Activated T-cell treated with anti-CD3 and anti-CD28 coated beads, Interleukin-2, amount 50 U/mL, for 4 hours (primary cell): ENCODE data around the gene CNTNAP5. TPM values are rescaled to one million over a fixed set of nuclear protein-coding genes. Genes with fewer than 3 reads are reported as not detected.

Experiments used
- ATAC-seq, 2 donors: fragments of 200-7000 bp; cut with Tn5 transposase; one replicate each; pipeline ENCODE4 v1.10.0; 2021
- DNase-seq: peaks from one replicate; pipeline ENCODE4 v3.0.0-alpha.2; 2020
- H3K27me3 Mint-ChIP-seq: one replicate; pipeline ENCODE4 v1.8.0; 2021; ENCODE audit warnings: low read depth, mixed read lengths
- H3K36me3 Mint-ChIP-seq: one replicate; pipeline ENCODE4 v1.8.0; 2022; ENCODE audit warnings: mixed read lengths; ENCODE audit not compliant: insufficient read depth
- H3K4me1 Mint-ChIP-seq: one replicate; pipeline ENCODE4 v1.8.0; 2021; ENCODE audit warnings: low read depth, mixed read lengths
- H3K4me3 Mint-ChIP-seq: one replicate; pipeline ENCODE4 v1.8.0; 2021; ENCODE audit warnings: mild to moderate bottlenecking, moderate library complexity, mixed read lengths
- H3K9me3 Mint-ChIP-seq: one replicate; pipeline ENCODE4 v1.8.0; 2021; ENCODE audit warnings: mixed read lengths
- total RNA-seq, 3 donors: library from RNA; stranded (reverse); gene quantifications; one replicate each; pipeline ENCODE4 v1.2.1, GENCODE V29; 2021

The CNTNAP5 gene
- total RNA-seq, 3 donors from 2014 or later, result not detected

DNA sequence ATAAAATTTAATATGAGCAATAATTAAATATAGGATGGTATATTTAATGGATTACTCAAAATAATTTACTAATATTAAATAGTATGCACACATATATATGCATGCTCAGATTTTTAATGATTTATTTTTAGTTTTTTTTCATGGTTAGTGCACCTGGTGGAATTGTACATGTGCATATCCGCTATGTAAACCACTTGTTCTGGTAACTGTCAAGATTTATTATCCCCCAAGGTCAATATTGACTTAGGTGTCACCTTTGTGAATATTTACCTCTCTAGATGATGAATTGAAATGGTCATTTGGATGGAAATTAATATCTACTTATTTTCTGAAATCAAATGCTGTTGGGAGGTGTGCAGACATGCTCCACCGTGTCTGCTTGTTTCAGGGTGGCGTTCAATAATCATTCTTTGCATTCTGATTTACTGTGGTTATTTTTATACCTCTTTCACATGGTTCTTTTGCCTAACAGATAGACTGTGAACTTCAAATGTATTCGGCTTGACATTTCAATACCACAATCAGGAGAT lies 14.7 kb downstream of the CNTNAP5 start:
- Mint-ChIP-seq H3K4me3 (no peak overlapping the region), H3K9me3 (peaks cover 9% of the 10 kb centered on the region), H3K27me3 (no peaks in the 10 kb centered on the region), H3K4me1 (no peaks in the 10 kb centered on the region), H3K36me3 (no peaks in the 10 kb centered on the region)
- no peak for ATAC-seq
- no peak for DNase-seq

DNA sequence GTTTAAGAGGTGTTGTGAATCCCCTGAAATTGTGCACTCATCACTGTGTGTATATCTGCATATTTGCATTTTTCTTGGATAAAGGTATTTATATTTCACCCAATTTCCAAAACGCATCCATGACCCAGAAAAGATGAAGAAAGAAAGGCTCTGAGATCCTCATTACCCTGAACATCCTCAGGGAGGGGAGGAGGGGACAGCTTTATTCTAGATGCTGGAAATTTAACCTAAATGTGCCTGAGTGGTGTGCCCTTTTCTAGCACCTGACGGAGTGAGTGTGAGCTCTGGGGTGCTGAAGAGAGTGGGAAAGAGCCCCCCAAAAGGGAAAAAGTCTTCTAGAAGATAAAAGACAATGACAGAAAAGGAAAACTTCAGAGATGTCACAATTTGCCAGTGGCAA lies 20.8 kb downstream of the CNTNAP5 start:
- DNase-seq (no peak), ATAC-seq (no peak)
- Mint-ChIP-seq H3K27me3 (no peaks in the 10 kb centered on the region), H3K4me3 (no peak overlapping the region), H3K4me1 (no peaks in the 10 kb centered on the region), H3K36me3 (no peaks in the 10 kb centered on the region), H3K9me3 (peaks cover 3% of the 10 kb centered on the region)

DNA sequence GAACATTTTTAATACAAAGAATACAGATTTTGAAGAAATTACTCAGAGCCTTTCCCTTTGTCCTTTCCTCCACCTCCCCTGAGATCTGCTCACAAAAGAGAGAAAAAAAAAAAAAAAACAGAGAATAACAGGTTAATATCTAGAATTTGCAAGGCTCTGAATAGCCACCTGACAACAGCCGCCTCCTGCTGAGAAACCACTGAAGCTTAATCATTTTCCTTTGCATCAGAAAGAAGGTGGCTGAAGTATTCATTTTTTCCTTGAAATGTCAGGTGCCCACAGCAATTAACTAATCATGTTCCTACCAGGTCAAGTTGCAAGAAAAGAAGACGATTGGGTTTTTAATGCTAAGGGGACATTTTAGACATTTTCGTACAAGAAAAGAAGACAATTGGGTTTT lies 21.2 kb downstream of the CNTNAP5 start:
- no peaks in the 10 kb centered on the region for H3K27me3 Mint-ChIP-seq
- DNase-seq (no peak), ATAC-seq (no peak)
- no peaks in the 10 kb centered on the region for H3K4me1 Mint-ChIP-seq
- no peak overlapping the region for H3K4me3 Mint-ChIP-seq
- peaks cover 3% of the 10 kb centered on the region for H3K9me3 Mint-ChIP-seq
- H3K36me3 Mint-ChIP-seq, result no peaks in the 10 kb centered on the region

DNA sequence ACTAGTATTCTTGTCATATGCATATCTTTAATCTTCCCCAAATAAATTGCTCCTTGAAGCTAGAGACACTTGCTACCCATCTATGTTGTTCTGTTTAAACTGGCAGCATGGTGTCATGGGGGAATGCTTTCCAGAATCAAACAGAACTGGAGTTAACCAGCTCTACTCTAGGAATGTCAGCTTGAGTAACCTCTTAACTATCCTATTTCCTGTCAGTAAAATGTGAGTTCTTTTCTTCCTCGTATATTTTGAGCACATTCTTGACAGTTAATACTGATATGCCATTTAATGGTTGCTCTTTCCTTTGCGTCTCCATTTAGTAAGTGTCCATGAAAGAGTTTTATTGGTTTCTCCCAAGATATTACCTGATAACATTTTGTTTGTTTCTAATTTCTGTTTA lies 23.0 kb downstream of the CNTNAP5 start:
- ATAC-seq (no peak), DNase-seq (no peak)
- no peaks in the 10 kb centered on the region for H3K36me3 Mint-ChIP-seq
- H3K9me3 Mint-ChIP-seq, result peaks cover 3% of the 10 kb centered on the region
- H3K27me3 Mint-ChIP-seq, result no peaks in the 10 kb centered on the region
- no peak overlapping the region for H3K4me3 Mint-ChIP-seq
- no peaks in the 10 kb centered on the region for H3K4me1 Mint-ChIP-seq

DNA sequence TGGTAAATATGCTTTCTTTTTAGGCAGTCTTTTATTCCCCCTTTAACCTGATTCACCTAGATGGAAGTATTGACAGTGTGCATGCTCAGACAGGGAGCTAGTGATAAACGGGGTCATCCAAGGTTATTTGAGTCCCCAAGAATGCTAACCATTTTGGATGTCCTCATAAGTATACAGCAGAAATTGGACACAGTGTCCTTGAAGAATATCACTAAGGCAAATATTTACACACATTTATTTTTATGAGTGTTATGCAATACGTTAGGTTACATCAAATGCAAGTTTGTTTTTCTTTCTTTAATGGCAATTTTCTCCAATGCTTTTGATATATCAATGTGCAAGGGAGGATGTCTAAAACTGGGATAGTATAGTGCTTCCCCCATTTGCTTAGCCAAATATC lies 23.6 kb downstream of the CNTNAP5 start:
- Mint-ChIP-seq H3K36me3 (no peaks in the 10 kb centered on the region), H3K27me3 (no peaks in the 10 kb centered on the region), H3K4me1 (no peaks in the 10 kb centered on the region), H3K9me3 (peaks cover 3% of the 10 kb centered on the region), H3K4me3 (no peak overlapping the region)
- ATAC-seq, result no peak
- DNase-seq, result no peak

DNA sequence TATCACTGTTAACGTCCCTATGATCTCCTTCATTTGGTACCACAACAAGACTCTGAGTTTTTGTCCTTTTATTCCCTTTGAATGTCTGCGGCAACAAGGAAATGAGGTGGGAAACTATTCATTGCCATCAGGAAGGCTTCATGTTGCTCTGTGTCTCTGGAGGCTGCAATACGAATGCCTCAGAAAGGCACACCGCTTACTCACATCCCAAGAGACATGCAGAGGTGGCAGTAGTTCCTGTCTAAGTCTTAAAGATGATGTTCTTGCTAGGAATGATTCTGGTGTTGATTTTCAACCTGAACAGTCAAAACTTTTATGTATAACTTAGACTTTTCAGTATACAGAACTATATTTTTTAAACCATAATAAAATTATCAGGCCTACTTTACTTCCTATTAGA lies 24.0 kb downstream of the CNTNAP5 start:
- ATAC-seq, result no peak
- DNase-seq, result no peak
- H3K4me3 Mint-ChIP-seq, result no peak overlapping the region
- no peaks in the 10 kb centered on the region for H3K36me3 Mint-ChIP-seq
- no peaks in the 10 kb centered on the region for H3K4me1 Mint-ChIP-seq
- H3K9me3 Mint-ChIP-seq, result no peaks in the 10 kb centered on the region
- no peaks in the 10 kb centered on the region for H3K27me3 Mint-ChIP-seq

DNA sequence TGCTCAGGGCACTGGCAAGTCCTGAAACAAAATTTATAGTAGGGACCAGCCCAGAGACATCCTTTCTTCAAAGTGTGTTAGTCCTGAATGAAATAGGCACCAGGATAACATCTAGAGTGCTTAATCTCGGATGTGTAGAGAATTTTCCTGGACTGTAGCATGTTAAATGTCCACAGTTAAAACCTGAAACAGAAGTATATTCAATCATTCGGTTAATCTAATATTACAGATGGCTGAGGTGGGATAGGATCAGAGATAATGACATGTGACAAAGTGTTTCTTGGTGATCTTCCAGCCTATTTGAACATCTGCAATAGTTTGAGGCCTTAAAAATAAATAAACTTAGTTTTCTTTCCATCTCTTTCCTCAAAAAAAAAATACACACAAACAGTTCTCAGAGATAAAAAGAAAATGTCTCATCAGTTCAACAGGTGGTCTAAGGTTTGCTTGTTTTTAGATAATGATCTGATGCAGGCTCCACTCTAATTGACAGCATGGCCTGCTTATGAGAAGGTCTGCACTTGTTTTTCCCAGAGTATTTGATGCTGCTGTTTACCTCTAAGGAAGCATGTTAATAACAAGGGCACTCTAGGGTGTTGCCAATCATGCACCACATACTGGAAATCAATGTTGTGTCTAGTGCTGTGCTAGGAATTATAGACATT lies 25.9 kb downstream of the CNTNAP5 start:
- H3K27me3 Mint-ChIP-seq, result no peaks in the 10 kb centered on the region
- H3K9me3 Mint-ChIP-seq, result peaks cover 4% of the 10 kb centered on the region
- DNase-seq (no peak), ATAC-seq (no peak)
- H3K4me3 Mint-ChIP-seq, result no peak overlapping the region
- no peaks in the 10 kb centered on the region for H3K4me1 Mint-ChIP-seq
- H3K36me3 Mint-ChIP-seq, result no peaks in the 10 kb centered on the region

DNA sequence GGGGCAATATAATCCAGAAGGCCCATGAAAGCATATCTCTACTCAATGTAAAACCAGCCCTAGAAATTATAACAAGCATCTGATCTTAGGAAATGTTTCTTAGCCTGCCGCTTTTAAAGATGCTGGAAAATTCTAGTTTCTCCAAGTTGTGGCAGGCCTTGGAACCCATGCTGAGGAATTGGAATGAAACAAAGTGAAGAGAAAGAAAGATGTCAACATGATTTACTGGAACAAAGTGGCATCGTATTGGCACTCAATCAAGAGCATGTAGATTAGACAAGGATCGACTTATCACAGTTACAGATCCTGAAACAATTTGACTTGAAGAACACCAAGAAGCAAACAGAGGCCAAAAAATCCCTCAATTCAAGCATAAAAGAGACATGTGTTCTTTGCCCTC lies 28.7 kb downstream of the CNTNAP5 start:
- Mint-ChIP-seq H3K36me3 (no peaks in the 10 kb centered on the region), H3K27me3 (no peaks in the 10 kb centered on the region), H3K4me3 (no peak overlapping the region), H3K9me3 (peaks cover 5% of the 10 kb centered on the region), H3K4me1 (no peaks in the 10 kb centered on the region)
- DNase-seq (no peak), ATAC-seq (no peak)

DNA sequence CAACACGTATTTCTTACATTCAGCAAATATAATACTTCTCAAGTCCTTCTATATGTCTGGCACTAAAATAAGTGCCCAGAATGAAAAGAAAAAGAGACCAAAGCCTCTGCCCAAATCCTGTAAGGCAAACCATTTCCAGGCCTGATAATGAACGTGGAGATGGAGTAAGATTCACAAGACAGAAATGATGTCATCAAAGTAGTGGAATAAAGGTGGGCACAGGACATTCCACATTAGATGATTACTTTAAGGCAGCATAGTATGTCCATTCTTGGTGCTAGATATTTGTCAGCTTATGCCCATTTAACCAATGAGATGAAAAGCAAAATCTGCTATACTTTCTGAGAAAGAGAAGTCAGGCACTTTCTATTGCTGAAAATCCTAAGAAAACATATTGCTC lies 38.5 kb downstream of the CNTNAP5 start:
- Mint-ChIP-seq H3K4me1 (no peaks in the 10 kb centered on the region), H3K9me3 (peaks cover 3% of the 10 kb centered on the region), H3K36me3 (no peaks in the 10 kb centered on the region), H3K4me3 (no peak overlapping the region), H3K27me3 (no peaks in the 10 kb centered on the region)
- DNase-seq, result no peak
- ATAC-seq, result no peak

DNA sequence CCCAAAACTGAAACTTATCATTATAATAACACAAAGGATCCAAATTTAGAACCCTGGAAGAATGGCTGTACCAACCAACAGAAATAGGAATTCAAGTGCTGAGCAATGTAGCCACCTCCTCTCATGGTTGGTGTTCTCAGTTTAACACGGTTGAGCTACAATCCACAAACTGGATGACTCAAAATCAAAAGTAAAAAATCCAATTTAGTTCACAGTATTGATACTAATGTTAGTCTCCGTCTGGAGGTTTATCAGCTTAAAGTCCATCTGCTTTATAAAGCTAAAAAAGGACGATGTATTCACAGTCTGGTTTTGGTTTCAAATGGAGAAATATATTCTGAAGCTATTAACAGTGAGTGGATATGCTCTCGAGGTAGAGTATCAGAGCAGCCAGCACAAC lies 40.5 kb downstream of the CNTNAP5 start:
- Mint-ChIP-seq H3K27me3 (no peaks in the 10 kb centered on the region), H3K4me1 (no peaks in the 10 kb centered on the region), H3K9me3 (peaks cover 7% of the 10 kb centered on the region), H3K4me3 (no peak overlapping the region), H3K36me3 (no peaks in the 10 kb centered on the region)
- no peak for ATAC-seq
- no peak for DNase-seq

DNA sequence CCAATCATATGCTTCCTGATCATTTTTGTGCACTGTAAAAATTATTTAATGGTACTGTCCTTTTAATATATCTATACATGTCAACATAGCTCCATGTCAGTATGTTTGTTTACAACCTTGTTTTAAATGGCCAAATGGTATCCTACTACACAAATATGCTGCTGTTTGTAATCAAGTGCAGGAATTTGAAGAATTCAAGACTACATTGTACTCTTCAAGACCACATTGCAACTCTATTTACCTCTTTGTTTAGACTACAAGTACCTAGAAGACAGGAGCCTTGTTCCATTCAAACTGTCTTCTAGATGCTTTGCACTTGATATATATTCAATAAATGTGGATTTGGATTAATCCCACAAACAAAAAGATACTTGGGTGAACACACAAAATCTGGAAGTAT lies 41.7 kb downstream of the CNTNAP5 start:
- ATAC-seq (no peak), DNase-seq (no peak)
- H3K4me1 Mint-ChIP-seq, result no peaks in the 10 kb centered on the region
- H3K4me3 Mint-ChIP-seq, result no peak overlapping the region
- no peaks in the 10 kb centered on the region for H3K27me3 Mint-ChIP-seq
- H3K9me3 Mint-ChIP-seq, result peaks cover 8% of the 10 kb centered on the region
- H3K36me3 Mint-ChIP-seq, result no peaks in the 10 kb centered on the region

DNA sequence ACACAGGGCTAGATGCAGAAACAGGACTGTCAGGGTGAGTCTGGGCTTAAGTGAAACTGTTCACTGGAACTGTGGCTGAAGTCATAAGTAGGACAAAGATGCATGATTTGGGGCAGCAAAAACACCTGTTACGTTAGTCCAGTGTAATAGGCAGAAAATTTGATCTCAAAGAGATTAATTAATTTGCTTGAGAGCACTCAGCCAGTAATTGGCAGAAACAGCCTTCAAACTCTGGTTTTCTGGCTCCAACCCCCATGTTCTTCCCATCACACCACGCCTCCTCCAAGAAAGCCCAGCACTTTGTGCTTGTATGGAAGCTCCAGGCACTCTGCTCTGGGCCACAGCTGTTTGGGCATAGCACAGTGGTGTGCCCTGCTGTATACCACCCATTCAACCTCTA lies 54.0 kb downstream of the CNTNAP5 start:
- ATAC-seq (no peak), DNase-seq (no peak)
- no peak overlapping the region for H3K4me3 Mint-ChIP-seq
- no peaks in the 10 kb centered on the region for H3K36me3 Mint-ChIP-seq
- H3K9me3 Mint-ChIP-seq, result no peaks in the 10 kb centered on the region
- H3K27me3 Mint-ChIP-seq, result no peaks in the 10 kb centered on the region
- no peaks in the 10 kb centered on the region for H3K4me1 Mint-ChIP-seq

DNA sequence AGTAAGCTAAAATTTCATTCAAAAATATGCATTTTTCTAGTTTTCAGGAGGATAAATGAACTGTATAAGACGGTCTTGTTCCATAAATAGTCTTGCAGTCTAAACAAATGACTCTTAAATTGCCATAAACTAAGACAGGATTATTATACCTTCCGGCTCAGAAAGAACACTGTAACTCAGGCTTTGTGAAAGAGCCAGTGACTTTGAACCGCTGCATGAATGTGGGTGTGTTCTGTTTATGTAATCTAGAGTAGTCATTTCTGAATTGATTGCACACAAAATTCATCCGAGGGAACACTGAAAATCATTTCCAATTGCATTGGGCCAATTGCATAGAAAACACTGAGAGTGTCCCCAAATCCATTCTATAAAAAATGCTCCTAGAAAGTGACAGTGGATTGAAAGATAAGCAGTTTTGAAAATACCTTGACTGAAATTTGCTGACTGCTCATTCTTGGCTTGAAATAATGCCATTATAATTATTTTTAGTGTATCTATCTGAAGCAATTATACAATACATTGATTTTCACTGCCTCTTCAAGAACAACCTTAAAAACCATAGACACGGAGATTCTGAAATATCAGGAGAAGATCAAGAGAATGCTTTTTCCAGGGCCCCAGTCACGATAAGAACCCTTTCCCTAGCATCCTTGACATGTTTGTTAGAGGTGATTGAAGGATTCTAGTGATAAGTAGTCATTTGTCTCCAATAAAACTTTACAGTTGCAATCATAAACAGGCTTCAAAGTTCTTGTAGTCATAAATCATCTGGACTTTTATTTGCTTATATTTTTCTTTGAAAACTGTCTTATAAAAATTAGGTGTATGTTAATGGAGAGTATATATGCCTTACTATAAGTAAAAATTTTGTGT lies 55.4 kb downstream of the CNTNAP5 start:
- Mint-ChIP-seq H3K36me3 (no peaks in the 10 kb centered on the region), H3K4me3 (no peak overlapping the region), H3K4me1 (no peaks in the 10 kb centered on the region), H3K27me3 (no peaks in the 10 kb centered on the region), H3K9me3 (peaks cover 3% of the 10 kb centered on the region)
- no peak for DNase-seq
- ATAC-seq, result no peak

DNA sequence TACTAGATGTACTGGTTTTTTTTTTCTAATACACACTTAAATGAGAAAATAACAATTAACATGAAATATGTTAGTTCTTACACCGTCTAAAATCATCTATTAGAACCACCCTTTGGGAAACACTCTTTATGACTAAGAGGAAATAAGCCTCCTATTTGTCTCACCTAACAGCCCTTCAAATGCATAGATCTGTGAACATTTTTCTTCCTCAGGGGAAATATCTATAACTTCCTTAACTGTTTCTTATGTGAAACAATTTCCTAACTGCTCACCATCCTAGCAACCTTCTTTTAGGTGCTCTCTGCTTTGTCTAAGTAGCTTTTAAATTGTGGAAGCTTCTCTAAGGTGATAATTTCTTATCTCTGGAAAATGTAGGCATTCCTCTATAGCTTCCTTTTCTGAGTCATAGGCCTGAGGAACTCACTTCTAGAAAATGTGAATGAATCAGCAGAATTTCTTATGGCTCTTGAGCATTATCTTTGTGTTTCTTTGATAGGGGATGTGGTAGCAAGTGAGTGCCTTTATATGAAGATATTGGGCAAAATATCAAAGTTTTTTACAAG lies 56.1 kb downstream of the CNTNAP5 start:
- Mint-ChIP-seq H3K36me3 (no peaks in the 10 kb centered on the region), H3K9me3 (peaks cover 4% of the 10 kb centered on the region), H3K27me3 (no peaks in the 10 kb centered on the region), H3K4me3 (no peak overlapping the region), H3K4me1 (no peaks in the 10 kb centered on the region)
- DNase-seq, result no peak
- no peak for ATAC-seq

DNA sequence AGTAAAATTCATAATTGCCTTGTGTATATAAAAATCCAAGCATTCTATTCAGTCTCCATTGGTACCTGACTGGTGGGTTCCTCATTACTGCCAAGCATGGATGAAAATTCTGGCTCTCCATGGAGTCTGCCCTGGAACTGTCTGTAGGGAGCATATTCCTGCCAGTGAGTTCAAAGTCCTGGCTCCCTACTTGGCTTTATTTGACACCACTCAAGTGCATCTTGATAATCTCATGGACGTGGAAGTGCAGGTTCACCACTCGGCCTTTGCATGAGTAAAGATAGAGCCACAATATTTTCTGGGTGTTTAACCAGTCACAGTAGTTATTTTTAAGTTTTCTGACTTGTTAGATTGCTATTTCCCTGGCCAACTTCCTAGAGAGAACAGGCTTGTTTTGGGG lies 63.5 kb downstream of the CNTNAP5 start:
- no peaks in the 10 kb centered on the region for H3K4me1 Mint-ChIP-seq
- DNase-seq (no peak), ATAC-seq (no peak)
- H3K4me3 Mint-ChIP-seq, result no peak overlapping the region
- no peaks in the 10 kb centered on the region for H3K36me3 Mint-ChIP-seq
- peaks cover 12% of the 10 kb centered on the region for H3K9me3 Mint-ChIP-seq
- H3K27me3 Mint-ChIP-seq, result no peaks in the 10 kb centered on the region
